MM.1S (cell line): ENCODE data around the gene ZNF408.

Source experiments
- DNase-seq: peaks from one replicate; pipeline ENCODE4 v3.0.0-alpha.2; 2015
- H2AFZ ChIP-seq: fragments of 300-600 bp; sonication (generic); 2 replicates; pipeline ENCODE4 v1.6.0; 2016; ENCODE audit warnings: antibody characterized with exemption, low read length
- H3F3A ChIP-seq: fragments of 300-600 bp; sonication (generic); 2 replicates; pipeline ENCODE4 v1.6.1; 2016; ENCODE audit warnings: mild to moderate bottlenecking, antibody characterized with exemption, low read length, moderate library complexity, mixed read lengths; ENCODE audit not compliant: insufficient read depth
- H3K27ac ChIP-seq: fragments of 300-600 bp; sonication (generic); 2 replicates; pipeline ENCODE4 v1.5.1; 2016; ENCODE audit warnings: mild to moderate bottlenecking, low read length
- H3K27me3 ChIP-seq: fragments of 300-600 bp; sonication (generic); replicated peaks from 2 replicates; pipeline ENCODE4 v1.6.0; 2016; ENCODE audit warnings: low read length; ENCODE audit not compliant: insufficient read depth
- H3K36me3 ChIP-seq: fragments of 300-600 bp; sonication (generic); replicated peaks from 2 replicates; pipeline ENCODE4 v1.6.1; 2016; ENCODE audit warnings: mild to moderate bottlenecking, low read length, mixed read lengths; ENCODE audit not compliant: insufficient read depth
- H3K4me1 ChIP-seq: fragments of 300-600 bp; sonication (generic); 2 replicates; pipeline ENCODE4 v1.6.1; 2016; ENCODE audit warnings: low read length, mixed read lengths
- H3K4me2 ChIP-seq: fragments of 300-600 bp; sonication (generic); 2 replicates; pipeline ENCODE4 v1.6.0; 2016; ENCODE audit warnings: low read depth, low read length
- H3K4me3 ChIP-seq: fragments of 300-600 bp; sonication (generic); 2 replicates; pipeline ENCODE4 v1.5.1; 2016; ENCODE audit warnings: low read length, mixed read lengths
- H3K79me2 ChIP-seq: fragments of 300-600 bp; sonication (generic); 2 replicates; pipeline ENCODE4 v1.6.1; 2016; ENCODE audit warnings: mixed run types, low read length, mixed read lengths
- H3K9ac ChIP-seq: fragments of 300-600 bp; sonication (generic); 2 replicates; pipeline ENCODE4 v1.6.1; 2016; ENCODE audit warnings: low read length, mixed read lengths
- H3K9me2 ChIP-seq: fragments of 300-600 bp; sonication (generic); replicated peaks from 2 replicates; pipeline ENCODE4 v1.6.1; 2016; ENCODE audit warnings: mild to moderate bottlenecking, low read length, mixed read lengths; ENCODE audit not compliant: insufficient read depth
- H3K9me3 ChIP-seq: fragments of 300-600 bp; sonication (generic); replicated peaks from 2 replicates; pipeline ENCODE4 v1.6.1; 2016; ENCODE audit warnings: mild to moderate bottlenecking, low read length, mixed read lengths; ENCODE audit not compliant: insufficient read depth
- H4K20me1 ChIP-seq: fragments of 300-600 bp; sonication (generic); 2 replicates; pipeline ENCODE4 v1.6.1; 2016; ENCODE audit warnings: mild to moderate bottlenecking, low read length, moderate library complexity, mixed read lengths; ENCODE audit not compliant: insufficient read depth
- CTCF ChIP-seq: fragments of 300-600 bp; sonication (generic); IDR thresholded peaks from 2 replicates; pipeline ENCODE4 v1.5.1; 2016; ENCODE audit warnings: antibody characterized with exemption, low read length, mixed read lengths
- EZH2 ChIP-seq: fragments of 300-600 bp; sonication (generic); optimal IDR thresholded peaks from 2 replicates; pipeline ENCODE3; 2017; ENCODE audit warnings: low read depth, mild to moderate bottlenecking, antibody characterized with exemption, low read length, mixed read lengths
- EZH2phosphoT487 ChIP-seq: fragments of 300-600 bp; sonication (generic); IDR thresholded peaks from 2 replicates; pipeline ENCODE4 v1.6.1; 2018; ENCODE audit warnings: antibody characterized with exemption, low read length

The ZNF408 gene

GRCh38 chr11:46721286-46721685, 20.5 kb downstream of the ZNF408 start:
- Histone ChIP-seq H3K36me3 (no peaks in the 10 kb centered on the region), H3K4me2 (no peak overlapping the region), H3F3A (no peaks in the 10 kb centered on the region), H4K20me1 (no peaks in the 10 kb centered on the region), H3K9ac (no peak overlapping the region), H3K79me2 (no peaks in the 10 kb centered on the region), H3K27ac (no peak overlapping the region), H3K9me3 (no peaks in the 10 kb centered on the region), H3K4me1 (no peaks in the 10 kb centered on the region), H3K27me3 (no peaks in the 10 kb centered on the region), H3K9me2 (no peaks in the 10 kb centered on the region), H3K4me3 (no peak overlapping the region), H2AFZ (no peak overlapping the region)
- TF ChIP-seq EZH2 (no peak), CTCF (no peak), EZH2phosphoT487 (no peak)
- DNase-seq = no peak

- no peaks in the 10 kb centered on the region for H3K36me3 ChIP-seq
- TF ChIP-seq CTCF = no peak
- no peak for TF ChIP-seq EZH2
- no peak for TF ChIP-seq EZH2phosphoT487
- no peaks in the 10 kb centered on the region for H3K4me1 ChIP-seq
- no peak for DNase-seq
- H3K9me3 ChIP-seq = no peaks in the 10 kb centered on the region
- H3K9me2 ChIP-seq = no peaks in the 10 kb centered on the region
- no peak overlapping the region for H3K27ac ChIP-seq
- no peak overlapping the region for H3K9ac ChIP-seq
- no peaks in the 10 kb centered on the region for H4K20me1 ChIP-seq
- H2AFZ ChIP-seq = no peak overlapping the region
- no peaks in the 10 kb centered on the region for H3K79me2 ChIP-seq
- no peaks in the 10 kb centered on the region for H3F3A ChIP-seq
- H3K4me3 ChIP-seq = no peak overlapping the region
- H3K4me2 ChIP-seq = no peak overlapping the region
- H3K27me3 ChIP-seq = no peaks in the 10 kb centered on the region
These were observed 21.9 kb downstream of the ZNF408 start for GRCh38 chr11:46722566-46723358.

GRCh38 chr11:46723359-46723680, 22.5 kb downstream of the ZNF408 start:
- Histone ChIP-seq H2AFZ (no peak overlapping the region), H3F3A (no peaks in the 10 kb centered on the region), H3K79me2 (no peaks in the 10 kb centered on the region), H3K4me3 (no peak overlapping the region), H3K4me2 (no peak overlapping the region), H3K9me2 (no peaks in the 10 kb centered on the region), H3K36me3 (no peaks in the 10 kb centered on the region), H3K27ac (no peak overlapping the region), H3K27me3 (no peaks in the 10 kb centered on the region), H4K20me1 (no peaks in the 10 kb centered on the region), H3K4me1 (no peaks in the 10 kb centered on the region), H3K9ac (no peak overlapping the region), H3K9me3 (no peaks in the 10 kb centered on the region)
- no peak for TF ChIP-seq EZH2phosphoT487
- TF ChIP-seq EZH2 = no peak
- no peak for TF ChIP-seq CTCF
- DNase-seq = no peak
